NCI-H2029 (cell line): ENCODE results near the gene FHIT.

ENCODE experiments used
- DNase-seq: peaks from one replicate; lab custom pipeline; 2025; lab: John Stamatoyannopoulos, UW

The FHIT gene

GRCh38 chr3:60217156-60217911, 1033.9 kb downstream of the FHIT start:
- no peak for DNase-seq

GRCh38 chr3:60216462-60217075, 1034.7 kb downstream of the FHIT start:
- DNase-seq = no peak

- DNase-seq = no peak
Measured at GRCh38 chr3:60215946-60216345, 1035.3 kb downstream of the FHIT start.

GRCh38 chr3:60207905-60208304, 1043.3 kb downstream of the FHIT start:
- no peak for DNase-seq

- DNase-seq = no peak
Measured at GRCh38 chr3:60206206-60206605, 1045.0 kb downstream of the FHIT start.

- no peak for DNase-seq
Measured at GRCh38 chr3:60202052-60202726, 1049.1 kb downstream of the FHIT start.

GRCh38 chr3:60199306-60199705, 1051.9 kb downstream of the FHIT start:
- no peak for DNase-seq

GRCh38 chr3:60198179-60198720, 1053.0 kb downstream of the FHIT start:
- no peak for DNase-seq

- DNase-seq = no peak
Measured at GRCh38 chr3:60192297-60193114, 1058.7 kb downstream of the FHIT start.

- no peak for DNase-seq
Measured at GRCh38 chr3:60190073-60190472, 1061.2 kb downstream of the FHIT start.

- DNase-seq = no peak
Measured at GRCh38 chr3:60189304-60189703, 1061.9 kb downstream of the FHIT start.

- DNase-seq = no peak
Measured at GRCh38 chr3:60188803-60189202, 1062.4 kb downstream of the FHIT start.

GRCh38 chr3:60187343-60187742, 1063.9 kb downstream of the FHIT start:
- DNase-seq = no peak

GRCh38 chr3:60186359-60186758, 1064.9 kb downstream of the FHIT start:
- DNase-seq = no peak

- DNase-seq = no peak
Measured at GRCh38 chr3:60185161-60185560, 1066.1 kb downstream of the FHIT start.

GRCh38 chr3:60182697-60183096, 1068.6 kb downstream of the FHIT start:
- DNase-seq = no peak

GRCh38 chr3:60178931-60179653, 1072.2 kb downstream of the FHIT start:
- DNase-seq = no peak

GRCh38 chr3:60177726-60178125, 1073.5 kb downstream of the FHIT start:
- DNase-seq = no peak

GRCh38 chr3:60176614-60177013, 1074.6 kb downstream of the FHIT start:
- DNase-seq = no peak

GRCh38 chr3:60175680-60176079, 1075.6 kb downstream of the FHIT start:
- no peak for DNase-seq

- no peak for DNase-seq
Measured at GRCh38 chr3:60169755-60170154, 1081.5 kb downstream of the FHIT start.
